GM21619 (cell line): Measurements from ENCODE around the gene ZNF786.
"Not testable (repeated sequence)": the region's sequence is repeated elsewhere in the genome, so short reads cannot be mapped to it uniquely, and the experiment has no call there.

ENCODE experiments used
- ATAC-seq: cut with Tn5 transposase; IDR thresholded peaks from one replicate; pipeline ENCODE4 v1.9.1; 2021; ENCODE audit not compliant: unreplicated experiment

The ZNF786 gene

DNA sequence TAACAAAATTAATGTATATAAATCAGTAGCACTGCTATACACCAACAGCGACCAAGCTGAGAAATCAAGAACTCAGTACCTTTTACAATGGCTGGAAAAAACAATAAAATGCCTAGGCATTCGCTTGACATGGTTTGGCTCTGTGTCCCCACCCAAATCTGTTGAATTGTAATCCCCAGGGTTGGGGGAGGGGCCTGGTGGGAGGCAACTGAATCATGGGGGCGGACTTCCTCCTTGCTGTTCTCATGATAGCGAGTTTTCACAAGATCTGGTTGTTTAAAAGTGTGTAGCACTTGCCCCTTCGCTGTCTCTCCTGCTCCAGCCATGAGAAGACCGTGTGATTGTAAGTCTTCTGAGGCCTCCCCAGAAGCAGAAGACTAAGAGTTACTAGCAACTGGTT, 8.6 kb downstream of the ZNF786 start:
- no peak for ATAC-seq

DNA sequence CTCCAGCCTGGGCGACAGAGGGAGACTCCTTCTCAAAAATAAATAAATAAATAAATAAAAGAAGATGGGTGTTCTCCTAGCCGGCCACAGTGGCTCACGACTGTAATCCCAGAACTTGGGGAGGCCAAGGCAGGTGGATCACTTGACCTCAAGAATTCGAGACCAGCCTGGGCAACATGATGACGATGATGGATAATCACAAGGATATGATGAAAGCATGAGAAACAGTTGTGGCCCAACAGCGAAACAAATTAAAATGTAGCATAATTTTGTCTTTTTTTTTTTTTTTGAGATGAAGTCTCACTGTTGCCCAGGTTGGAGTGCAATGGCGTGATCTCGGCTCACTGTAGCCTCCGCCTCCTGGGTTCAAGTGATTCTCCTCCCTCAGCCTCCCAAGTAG, 12.9 kb downstream of the ZNF786 start:
- ATAC-seq = no peak

DNA sequence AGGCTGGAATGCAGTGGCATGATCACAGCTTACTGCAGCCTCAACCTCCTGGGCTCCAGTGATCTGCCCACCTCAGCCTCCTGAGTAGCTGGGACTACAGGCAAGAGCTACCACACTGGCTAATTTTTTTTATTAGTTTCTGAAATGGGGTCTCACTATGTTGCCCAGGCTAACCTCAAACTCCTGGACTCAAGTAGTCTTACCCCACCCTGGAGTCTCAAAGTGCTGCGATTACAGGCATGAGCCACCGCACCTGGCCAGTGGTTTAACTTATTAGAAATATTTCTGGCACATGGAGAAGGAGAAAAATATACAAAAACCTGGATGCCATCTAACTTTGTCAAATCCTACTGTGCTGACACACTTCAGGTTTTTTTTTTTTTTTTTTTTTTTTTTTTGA, 15.2 kb downstream of the ZNF786 start:
- no peak for ATAC-seq

DNA sequence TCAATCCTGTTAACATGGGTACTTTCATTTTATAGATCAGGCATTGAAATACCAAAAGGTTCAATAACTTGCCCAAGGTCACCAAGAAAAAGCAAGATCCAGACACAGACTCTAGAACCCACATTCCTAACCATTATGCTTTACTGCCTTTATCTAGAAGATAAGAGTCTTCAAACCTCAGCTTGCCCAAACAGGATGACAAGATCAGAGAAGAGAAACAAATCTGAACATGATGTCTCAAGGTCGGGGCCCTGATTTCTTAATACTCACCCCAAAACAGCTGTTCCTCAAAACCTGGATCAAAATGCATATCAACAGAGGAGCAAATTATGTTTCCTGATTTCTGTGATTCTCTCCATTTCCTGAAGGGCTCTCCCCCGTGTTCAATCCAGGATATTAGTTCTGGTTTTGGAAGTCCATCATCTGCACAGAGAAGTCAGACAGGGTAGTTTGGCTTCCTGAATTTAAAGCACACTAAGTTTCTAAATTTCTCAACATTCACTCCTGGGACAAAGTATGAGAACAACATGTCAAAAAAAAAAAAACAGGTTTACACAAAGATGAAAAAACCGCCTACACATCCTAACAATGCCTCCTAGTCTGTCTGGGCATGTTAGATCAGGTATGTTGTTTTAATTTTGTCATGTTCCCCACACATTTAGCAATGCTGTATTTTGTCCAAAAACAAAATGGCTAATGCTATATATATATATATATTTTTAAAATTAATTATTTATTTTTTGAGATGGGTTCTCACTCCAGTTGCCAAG, 16.2 kb downstream of the ZNF786 start:
- ATAC-seq = no peak

DNA sequence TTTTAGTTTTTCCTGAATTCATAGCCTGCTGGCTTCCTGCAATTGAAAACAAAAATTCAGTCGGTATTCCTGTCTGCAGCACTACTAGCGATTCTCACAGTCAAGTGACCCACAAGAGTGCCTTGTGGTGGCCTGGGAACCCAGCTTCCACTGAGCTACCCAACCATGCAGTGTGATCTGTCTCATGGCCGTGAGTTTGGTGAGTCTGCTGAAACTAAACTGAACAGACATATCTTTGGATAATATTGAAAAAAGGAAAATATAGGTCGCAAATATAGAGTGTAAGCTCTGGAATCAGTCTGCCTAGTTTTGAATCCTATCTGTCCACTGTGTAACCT, 18.1 kb downstream of the ZNF786 start:
- no peak for ATAC-seq

DNA sequence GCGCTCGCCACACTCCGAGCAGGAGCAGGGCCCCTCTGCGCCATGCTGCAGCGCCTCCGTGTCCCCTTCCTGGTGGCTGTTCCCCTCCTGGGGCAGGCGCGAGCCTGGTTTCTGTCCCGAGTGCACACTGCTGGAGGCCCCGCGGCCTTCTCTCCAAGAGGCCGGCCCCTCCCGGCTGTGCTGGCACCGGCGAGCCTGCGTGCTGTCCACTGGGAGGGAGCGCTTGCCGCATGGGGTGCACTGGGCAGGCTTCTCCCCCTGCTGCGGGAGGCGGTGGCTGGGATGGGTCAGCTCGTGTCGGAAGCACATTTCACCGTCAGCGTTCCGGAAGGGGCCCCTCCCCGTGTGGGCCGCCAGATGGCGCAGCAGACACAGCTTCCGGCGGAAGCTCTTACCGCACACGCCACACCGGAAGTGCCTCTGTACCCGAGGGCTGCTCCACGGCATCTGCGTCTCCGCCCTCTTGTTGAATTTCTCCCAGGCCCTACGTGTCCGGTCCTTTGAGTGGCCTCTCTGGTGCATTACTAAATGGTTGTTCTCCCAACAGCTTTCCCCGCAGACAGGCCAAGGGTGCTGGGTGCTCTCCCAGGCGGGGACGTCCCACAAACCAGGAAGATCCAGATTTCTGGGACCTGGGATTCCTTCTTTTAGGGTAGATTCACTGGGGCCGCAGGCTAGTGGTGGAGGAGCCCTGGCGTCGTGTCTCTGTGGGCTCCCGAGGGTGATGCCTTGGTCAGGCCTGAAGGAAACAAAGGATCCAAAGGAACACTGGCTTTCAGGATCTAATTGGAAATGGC, 18.7 kb downstream of the ZNF786 start:
- no peak for ATAC-seq

DNA sequence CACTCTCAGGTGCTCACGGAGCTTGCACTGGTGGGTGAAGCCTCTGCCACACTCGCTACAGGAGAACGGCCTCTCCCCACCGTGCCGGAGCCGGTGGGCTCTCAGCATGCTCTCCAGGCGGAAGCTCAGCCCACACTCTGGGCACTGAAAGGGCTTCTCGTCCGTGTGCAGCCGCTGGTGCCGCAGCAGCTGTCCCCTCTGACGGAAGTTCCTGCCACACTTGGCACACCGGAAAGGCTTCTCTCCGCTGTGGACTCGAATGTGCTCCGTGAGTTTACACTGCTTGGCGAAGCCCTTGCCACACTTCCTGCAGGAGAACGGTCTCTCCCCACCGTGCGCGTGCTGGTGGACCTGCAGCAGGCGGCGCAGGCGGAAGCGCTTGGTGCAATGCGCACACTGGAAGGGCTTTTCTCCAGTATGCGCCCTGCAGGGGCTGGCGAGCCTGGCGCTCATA, 19.3 kb downstream of the ZNF786 start:
- no peak for ATAC-seq

DNA sequence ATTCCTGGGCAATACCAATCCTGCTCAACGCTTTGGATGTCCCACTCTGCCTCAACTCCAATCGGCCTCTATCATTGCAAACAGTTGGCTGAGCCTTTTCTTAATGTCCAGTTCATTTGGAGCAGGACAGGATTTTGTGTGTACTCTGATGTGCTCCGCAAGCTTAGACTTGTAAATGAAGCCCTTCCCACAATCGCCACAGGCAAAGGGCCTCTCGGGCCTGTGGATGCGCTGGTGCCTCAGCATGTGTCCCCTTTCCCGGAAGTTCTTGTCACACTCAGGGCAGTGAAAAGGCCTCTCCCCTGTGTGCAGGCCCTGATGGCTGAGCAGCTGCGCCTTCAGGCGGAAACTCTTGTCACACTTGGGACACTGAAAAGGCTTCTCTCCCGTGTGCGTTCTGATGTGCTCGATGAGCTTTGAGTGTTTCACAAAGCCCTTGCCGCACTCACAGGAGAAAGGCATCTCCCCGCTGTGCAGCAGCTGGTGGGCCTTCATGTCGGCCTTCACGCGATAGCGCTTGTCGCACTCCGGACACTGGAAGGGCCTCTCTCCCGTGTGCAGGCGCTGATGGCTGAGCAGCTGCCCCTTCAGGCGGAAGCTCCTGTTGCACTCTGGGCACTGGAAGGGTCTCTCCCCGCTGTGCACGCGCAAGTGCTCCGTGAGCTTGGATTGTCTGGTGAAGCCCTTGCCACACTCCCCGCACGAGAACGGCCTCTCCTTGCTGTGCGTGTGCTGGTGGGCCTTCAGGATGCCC, 20.0 kb downstream of the ZNF786 start:
- no peak for ATAC-seq

DNA sequence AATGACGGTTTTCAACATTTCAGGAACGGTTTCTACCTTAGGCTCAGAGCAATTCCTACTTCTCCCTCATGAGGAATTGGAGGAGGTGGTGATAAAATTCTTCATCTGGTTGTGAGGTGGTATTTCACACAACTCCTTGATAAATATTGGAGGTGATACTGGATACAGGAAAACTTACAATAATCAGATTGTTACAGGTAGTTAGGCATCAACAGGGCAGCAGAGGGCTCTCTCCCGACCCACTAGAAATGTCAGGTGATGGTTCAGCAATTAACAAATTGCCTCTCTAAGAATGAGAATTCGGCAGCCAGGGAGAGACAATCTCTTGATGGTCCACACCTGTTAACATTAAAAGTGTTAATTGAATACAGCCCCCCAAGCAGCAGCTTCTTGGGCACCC, 22.6 kb downstream of the ZNF786 start:
- ATAC-seq = no peak

DNA sequence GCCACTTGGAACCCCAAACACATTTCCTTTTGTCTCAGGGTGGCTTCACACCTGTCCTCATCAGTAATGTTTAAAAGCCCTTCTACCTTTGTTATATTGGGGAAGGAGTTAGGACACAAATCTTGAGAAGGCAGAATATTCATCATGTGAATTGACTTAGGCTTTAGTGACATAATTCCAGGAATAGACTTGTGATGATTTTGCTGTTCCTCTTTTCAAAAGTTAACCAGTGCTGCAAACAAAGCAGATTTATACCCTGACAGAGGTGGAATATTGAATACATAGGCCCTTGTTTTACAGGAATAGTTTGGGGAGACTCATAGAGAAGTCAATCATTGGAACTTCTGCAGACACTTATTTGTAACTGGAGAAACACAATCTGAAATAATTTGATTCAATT, 27.0 kb downstream of the ZNF786 start:
- no peak for ATAC-seq

DNA sequence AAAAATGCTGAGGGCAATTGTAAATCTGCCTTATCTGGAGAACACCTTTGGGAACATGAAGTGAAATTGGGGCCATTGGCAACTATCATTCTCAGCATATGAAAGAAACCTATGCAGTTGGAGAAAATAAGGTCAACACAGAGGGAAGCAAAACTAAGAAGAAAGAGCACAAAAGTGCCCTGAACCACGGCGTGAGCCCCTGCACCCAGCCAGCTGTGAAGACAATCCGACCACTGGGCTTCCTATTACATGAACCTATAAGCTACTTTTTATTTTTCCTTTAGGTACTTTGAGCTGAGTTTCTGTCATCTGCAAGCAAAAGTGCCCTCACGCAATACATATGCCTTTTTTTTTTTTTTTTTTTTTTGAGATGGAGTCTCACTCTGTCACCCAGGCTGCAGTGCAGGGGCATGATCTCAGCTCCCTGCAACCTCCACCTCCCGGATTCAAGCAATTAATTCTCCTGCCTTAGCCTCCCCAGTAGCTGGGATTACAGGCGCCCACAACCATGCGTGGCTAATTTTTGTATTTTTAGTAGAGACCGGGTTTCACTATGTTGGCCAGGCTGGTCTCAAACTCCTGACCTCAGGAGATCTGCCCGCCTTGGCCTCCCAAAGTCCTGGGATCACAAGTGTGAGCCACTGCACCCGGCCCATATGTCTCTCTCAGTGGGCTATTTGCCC, 28.2 kb downstream of the ZNF786 start:
- not testable (repeated sequence) for ATAC-seq

DNA sequence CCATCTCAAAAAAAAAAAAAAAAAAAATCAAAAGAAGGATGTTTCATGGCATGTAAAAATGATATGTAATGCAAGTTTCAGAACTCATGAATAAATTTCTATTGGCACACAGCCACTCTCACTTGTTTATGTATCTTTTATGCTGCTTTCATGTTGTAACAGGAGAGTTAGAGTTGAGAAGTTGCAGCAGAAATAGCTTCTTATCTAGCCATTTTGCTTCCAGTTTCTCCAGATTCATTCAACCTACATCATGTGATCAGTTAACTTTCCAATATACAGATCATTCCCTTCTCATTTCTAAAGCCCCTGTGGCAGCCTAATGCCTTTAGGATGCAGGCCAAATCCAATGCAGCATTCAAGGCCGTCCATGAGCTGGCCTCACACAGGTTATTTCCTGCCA, 30.4 kb downstream of the ZNF786 start:
- no peak for ATAC-seq

DNA sequence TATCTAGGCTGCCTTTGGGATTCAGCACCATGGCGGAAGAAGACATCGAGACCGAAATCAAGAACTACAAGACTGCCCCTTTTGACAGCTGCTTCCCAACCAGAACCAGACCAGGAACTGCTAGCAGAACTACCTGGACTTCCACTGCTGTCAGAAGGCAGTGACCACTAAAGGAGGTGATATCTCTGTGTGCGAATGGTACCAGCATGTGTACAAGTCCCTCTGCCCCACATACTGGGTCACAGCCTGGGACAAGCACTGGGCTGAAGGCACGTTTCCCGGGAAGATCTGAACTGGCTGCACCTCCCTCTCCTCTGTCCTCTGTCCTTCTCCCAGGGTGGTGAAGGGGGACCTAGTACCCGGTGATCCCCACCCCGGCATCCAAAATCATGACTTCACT, 36.6 kb downstream of the ZNF786 start:
- no peak for ATAC-seq

DNA sequence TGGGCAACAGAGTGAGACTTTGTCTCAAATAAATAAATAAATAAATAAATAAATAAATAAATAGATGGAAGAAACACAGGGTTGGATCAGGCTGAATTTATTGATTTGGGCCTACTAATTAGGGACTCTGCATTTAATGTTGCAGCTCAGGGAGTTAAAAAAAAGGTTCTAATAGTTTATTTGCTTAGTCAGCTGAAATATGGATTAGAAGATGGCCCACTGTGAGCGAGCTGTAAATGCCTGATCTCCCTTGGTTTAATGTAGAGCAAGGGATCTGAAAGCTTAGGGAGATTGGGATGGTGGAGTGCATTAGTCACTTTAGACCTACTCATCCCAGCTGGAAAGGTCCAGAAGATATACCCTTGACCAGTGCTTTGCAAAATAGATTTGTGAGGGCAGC, 37.1 kb downstream of the ZNF786 start:
- no peak for ATAC-seq

DNA sequence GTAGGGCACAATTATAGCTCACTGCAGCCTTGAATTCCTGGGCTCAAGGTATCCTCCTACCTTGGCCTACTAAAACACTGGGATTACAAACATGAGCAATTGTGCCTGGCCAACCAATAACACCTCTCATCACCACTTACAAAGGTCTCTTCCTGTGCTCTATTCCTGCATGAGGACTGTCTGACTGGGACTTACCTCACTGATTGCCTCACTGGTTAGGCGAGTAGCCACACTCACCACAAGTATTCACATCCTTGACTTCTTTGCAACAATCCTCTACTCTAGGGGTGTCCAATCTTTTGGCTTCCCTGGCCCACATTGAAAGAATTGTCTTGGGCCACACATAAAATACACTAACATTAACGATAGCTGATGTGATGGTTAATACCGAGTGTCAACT, 39.6 kb downstream of the ZNF786 start:
- no peak for ATAC-seq

DNA sequence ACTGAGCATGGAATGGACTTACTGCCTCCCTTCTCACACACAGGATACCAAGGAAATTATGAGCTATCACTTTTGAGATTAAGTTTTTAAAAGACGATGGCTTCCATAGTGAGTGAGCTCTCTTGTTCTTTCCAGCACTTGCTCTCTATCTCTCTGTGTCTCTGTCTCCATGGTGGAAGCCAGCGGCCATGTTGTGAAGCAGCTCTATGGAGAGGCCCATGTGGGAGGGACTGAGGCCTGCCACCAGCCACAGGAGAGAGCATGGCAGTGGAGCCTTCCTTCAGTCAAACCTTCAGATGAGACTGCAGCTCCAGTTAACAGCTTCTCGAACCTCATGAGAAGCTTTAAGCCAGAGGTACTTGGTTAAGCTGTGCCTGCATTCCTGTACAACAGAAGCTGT, 41.7 kb downstream of the ZNF786 start:
- no peak for ATAC-seq

DNA sequence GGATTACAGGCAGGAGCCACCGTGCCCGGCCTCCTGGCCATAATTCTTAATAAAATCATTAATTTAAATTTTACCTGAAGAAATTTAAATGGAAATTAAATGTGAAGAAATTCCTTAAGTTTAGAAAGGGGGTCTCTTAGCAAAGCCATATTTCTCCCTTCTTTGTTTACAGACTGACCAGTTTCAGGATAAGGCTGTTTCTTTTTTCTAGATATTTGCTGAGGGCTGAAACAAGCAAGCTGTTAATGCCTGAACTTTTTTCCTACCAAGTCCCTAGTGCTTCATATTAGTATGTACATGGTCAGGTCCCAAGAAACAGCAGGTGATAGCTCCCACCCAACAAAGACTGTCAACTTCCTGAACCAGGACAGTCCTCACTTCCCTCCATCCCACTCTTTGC, 44.1 kb downstream of the ZNF786 start:
- no peak for ATAC-seq

DNA sequence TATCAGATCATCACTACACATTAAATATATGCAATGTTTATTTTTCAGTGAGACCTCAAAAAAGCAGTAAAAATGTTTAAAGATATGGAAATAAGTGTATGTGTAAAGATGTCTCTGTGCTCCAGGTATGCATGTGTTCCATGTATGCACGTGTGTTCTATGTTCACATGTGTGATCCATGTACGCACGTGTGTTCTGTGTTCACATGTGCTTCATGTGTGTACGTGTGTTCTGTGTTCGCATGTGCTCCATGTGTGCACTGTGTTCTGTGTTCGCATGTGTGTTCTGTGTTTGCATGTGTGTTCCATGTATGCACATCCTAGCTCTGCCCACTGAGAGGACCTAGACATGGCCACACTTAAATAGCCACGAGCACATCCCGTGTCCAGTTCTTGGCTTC, 46.6 kb downstream of the ZNF786 start:
- ATAC-seq = no peak

DNA sequence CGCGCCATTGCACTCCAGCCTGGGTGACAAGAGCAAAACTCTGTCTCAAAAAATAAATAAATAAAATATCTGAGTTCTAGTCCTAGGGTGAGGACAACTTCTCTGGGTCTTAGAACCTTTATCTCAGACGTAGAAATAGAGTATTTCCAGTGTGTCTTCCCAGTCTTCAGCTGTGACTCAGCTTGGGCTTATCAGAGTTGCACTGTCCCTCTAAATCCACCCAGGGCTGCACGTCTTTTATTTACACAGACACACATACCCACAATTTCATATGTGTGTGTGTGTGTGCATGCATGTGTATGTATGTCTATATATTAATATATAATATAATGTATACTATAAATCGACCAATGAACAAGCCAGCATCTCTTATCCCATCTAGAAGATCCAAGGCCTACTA, 49.2 kb downstream of the ZNF786 start:
- ATAC-seq = no peak

DNA sequence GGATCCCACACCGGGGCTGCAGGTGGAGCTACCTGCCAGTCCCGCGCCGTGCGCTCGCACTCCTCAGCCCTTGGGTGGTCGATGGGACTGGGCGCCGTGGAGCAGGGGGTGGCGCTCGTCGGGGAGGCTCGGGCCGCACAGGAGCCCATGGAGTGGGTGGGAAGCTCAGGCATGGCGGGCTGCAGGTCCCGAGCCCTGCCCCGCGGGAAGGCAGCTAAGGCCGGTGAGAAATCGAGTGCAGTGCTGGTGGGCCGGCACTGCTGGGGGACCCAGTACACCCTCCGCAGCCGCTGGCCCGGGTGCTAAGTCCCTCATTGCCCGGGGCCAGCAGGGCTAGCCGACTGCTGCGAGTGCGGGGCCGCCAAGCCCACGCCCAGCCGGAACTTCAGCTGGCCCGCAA, 51.9 kb downstream of the ZNF786 start:
- ATAC-seq = not testable (repeated sequence)

DNA sequence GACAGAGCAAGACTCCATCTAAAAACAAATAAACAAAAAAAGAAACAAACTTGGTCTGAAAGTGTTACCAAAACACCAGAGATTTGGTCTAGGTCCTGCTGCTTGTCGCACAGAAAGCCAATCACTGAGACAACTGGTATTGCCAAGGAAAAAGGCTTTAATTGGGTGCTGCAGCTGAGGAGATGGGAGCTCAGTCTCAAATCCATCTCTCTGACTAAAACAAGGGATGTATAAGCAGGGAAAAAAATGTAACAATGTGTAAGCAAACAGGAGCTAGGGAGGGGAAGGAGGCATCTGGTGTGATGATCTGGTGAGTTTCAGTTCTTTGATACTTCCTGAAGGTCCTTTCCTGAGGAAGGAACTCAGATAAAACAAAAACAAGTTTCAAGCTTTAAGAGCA, 53.8 kb downstream of the ZNF786 start:
- no peak for ATAC-seq
